IPS-18c (cell line): ENCODE results near the gene SARM1.
"Not testable (repeated sequence)": the region's sequence is repeated elsewhere in the genome, so short reads cannot be mapped to it uniquely, and the experiment has no call there.

Source experiments
- H3K4me3 ChIP-seq: 2 replicates; pipeline ENCODE4 v1.7.0; 2013; ENCODE audit warnings: low read depth, mild to moderate bottlenecking, low read length, moderate library complexity; ENCODE audit not compliant: insufficient read depth
- H3K9me3 ChIP-seq: one replicate; pipeline ENCODE4 v1.6.1; 2013; ENCODE audit warnings: mild to moderate bottlenecking, low read length, moderate library complexity; ENCODE audit not compliant: control insufficient read depth, insufficient read depth

The SARM1 gene

DNA sequence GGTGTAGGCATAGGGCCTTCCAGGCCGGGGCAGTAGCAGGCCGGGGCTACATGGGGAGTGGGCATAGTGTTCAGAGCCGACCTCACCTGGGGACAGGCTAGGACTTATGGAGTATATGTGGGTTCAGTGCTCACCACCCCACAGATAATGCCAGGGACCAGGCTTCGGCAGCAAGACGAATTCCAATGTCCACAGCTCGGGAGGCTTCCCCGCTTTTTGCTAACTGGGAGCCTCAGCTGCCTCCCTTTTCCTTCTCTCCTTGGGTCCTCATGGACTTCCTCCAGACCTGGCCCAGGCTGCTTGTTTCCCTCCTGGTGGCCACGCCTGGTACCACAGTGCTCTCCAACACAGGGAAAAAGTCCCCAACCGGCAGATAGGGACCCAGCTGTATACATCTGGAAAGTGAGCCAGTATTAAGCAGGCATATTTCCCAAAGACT is 54.6 kb downstream of the SARM1 start:
- no peak overlapping the region for H3K4me3 ChIP-seq
- H3K9me3 ChIP-seq = no peaks in the 10 kb centered on the region

DNA sequence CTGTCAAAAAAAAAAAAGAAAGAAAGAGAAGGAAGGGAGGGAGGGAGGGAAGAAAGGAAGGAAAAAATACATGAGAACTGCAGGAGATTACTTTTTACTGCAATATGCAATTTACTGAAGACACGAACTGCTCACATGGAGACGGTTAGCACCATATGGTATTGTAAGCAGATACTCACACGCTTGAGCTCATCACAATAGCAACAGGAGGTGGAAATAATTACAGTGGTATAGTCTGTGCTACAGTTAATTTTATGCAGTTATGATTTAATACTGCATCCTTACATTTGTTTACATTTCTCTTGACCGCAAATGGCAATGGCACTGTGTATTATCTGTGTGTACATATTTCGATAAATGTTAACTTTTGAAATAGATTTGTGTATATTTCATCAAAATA is 55.9 kb downstream of the SARM1 start:
- Histone ChIP-seq H3K4me3 (no peak overlapping the region), H3K9me3 (no peaks in the 10 kb centered on the region)

DNA sequence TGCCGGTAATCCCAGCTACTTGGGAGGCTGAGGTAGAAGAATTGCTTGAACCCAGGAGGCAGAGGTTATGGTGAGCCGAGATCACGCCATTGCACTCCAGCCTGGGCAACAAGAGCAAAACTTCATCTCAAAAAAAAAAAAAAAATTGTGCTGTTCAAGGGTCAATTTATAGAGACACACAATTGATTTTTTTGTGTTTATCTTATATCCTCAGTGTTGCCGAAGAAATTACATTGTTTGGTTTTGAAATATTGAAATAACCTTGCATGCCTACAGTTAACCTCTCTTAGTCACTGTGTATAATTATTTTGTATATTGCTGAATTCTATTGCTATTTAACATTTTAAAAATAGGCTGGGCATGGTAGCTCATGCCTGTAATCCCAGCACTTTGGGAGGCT is 56.5 kb downstream of the SARM1 start:
- H3K9me3 ChIP-seq, H3K4me3 ChIP-seq: not testable (repeated sequence)

DNA sequence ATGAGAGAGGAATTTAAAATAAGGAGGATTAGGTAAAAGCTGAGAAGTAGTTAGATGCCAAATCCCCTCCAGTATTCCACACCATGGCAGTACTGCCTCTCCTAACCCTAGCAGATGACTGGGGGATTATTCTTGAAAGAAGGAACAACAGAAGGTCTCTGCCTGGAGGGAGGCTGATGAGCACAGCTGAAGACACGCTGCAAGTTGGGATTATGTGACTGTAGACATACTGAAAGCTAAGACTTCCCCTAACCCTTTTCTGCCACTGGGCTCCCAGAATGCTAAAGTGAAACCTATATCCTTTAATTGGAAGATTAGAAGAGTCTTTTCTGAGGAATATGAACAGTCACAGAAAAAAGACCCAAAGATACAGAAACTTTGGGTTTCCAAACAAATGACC is 62.2 kb downstream of the SARM1 start:
- Histone ChIP-seq H3K4me3 (no peak overlapping the region), H3K9me3 (no peaks in the 10 kb centered on the region)

DNA sequence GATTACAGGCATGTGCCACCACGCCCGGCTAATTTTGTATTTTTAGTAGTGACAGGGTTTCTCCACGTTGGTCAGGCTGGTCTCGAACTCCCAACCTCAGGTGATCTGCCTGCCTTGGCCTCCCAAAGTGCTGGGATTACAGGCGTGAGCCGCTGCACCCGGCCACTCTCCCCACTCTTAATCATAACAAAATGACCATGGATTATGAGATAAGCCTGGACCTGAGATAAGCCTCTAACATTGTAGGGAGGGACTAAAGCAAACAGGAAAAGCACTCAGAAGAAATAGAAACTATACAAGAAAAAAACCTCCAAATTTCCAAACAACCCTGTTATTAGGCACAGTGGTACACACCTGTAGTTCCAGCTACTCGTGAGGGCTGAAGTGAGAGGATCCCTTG is 62.8 kb downstream of the SARM1 start:
- not testable (repeated sequence) for H3K9me3 ChIP-seq, H3K4me3 ChIP-seq

DNA sequence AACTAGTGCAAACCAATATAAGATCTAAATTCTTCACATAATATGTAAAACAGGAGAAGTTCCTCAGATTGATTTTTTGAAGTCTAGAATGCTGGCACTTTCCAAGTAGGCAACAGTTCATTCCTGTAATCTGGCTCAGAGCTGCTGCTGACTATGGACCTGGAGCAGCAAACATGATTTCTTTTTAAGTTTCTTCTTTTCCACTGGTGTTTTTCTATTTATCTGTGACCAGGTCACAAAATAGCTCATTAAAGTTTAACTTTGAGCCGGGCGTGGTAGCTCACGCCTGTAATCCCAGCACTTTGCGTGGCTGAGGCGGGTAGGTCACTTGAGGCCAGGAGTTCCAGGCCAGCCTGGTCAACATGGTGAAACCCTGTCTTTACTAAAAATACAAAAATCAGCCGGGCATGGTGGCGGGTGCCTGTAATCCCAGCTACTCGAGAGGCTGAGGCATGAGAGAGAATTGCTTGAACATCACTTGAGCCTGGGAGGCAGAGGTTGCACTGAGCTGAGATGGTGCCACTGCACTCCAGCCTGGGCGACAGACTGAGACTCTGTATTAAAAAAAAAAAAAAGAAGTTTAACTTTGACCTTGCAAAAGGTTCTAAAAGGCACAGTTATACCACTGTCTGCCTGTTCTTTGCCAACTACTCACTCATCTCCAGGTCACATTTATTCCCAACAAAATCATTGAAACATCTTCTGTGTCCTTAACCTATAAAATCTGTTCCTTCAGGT is 72.6 kb downstream of the SARM1 start:
- no peak overlapping the region for H3K4me3 ChIP-seq
- no peaks in the 10 kb centered on the region for H3K9me3 ChIP-seq

DNA sequence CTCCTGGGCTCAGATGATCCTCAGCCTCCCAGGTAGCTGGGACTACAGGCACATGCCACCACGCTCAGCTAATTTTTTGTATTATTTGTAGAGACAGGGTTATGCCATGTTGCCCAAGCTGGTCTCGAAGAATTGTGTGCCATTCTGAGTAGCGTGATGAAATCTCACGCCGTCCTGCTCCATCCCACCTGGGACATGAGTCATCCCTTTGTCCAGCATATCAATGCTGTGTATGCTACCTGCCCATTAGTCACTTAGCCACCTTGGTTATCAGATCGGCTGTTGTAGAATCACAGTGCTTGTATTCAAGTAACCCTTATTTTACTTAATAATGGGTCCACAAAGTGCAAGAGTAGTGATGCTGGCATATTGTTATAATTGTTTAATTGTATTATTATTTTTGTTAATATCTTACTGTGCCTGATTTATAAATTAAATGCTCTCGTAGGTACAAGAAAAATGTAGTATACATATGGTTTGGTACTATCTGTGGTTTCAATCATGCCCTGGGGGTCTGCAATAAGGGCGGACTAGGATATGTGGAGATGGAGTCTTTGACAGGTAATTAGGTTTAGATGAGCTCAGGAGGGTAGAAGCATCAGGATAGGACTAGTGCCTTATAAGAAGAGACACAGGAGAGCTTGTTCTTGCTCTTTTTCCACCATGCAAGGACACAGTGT is 75.4 kb downstream of the SARM1 start:
- no peak overlapping the region for H3K4me3 ChIP-seq
- no peaks in the 10 kb centered on the region for H3K9me3 ChIP-seq

DNA sequence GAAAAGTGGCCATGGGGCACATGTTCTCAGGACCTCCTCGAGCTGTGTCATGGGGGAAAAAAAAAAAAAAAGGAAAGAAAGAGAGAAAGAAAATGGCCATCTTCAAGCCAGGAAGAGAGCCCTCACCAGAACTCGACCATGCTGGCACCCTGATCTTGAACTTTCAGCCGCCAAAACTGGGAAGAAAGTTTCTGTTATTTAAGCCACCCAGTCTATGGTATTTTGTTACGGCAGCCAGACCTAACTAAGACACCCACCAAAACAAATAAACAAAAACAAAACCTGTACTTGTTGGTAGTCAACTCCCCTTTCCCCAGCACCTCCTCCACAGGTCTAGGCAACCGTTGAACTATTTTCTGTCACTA is 75.9 kb downstream of the SARM1 start:
- no peaks in the 10 kb centered on the region for H3K9me3 ChIP-seq
- H3K4me3 ChIP-seq = no peak overlapping the region

DNA sequence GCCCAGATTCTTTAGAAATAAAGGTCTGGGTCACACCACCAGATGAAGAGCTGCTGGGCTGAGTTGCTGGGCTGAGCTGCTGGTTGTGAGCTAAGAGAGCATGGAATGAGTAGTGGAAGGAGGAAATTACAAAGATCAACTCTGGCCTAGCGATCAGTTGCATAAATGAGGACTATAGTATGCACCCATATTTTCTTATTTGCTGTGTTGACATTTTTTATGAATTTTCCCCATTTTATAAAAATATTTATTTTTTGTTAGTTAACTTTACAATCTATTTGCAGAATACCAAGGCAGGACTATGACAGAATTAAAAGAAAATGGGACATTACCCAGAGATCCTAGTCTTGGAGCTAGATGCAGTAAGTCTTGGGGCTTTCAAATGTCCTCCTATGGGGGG is 78.4 kb downstream of the SARM1 start:
- no peak overlapping the region for H3K4me3 ChIP-seq
- H3K9me3 ChIP-seq = no peaks in the 10 kb centered on the region
